ENCODE results near the gene TMEM273.

Gene TMEM273

DNA sequence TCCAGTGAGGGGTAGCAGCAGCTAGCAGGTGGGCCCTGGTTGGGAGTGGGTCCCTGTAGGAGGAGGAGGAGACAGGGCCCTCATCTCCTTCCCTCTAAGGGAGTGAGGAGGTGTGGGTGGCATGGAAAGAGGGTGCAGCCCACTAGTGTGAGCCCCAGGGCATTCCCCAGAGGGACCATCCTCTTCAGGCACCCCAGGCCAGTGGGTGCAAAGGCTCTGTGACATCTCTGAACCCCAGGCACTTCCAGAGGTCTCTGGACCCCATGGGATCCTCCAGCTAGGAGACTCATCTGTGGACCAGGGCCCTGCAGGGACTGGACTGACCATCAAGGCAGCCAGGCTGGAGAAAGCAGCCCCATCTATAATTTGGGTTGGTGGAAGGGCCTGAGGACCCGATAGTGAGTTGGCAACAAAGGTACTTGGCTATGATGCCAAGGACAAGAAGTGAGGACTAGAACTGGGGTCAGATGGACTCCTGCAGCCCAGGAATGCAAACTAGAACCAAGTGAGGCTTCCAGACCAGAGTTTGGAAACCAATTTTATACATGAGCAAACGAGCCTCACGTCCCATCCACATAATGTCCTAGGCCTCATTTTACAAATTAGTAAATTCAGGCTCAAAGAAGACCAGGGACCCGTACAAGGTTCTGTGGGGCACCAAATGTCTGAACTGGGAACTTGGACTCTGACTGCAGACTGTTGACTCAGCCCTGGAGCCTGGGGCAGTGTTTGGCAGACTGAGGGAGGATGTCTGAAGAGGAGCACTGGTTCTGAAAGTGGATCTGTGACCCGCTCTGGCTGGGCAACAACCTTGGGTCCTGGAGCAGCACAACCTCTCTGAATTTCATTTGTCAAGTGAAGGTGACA, 71.4 kb downstream of the TMEM273 start:
- no peak for DNase-seq (ENCODE audit: low read depth in 3 of 3)

DNA sequence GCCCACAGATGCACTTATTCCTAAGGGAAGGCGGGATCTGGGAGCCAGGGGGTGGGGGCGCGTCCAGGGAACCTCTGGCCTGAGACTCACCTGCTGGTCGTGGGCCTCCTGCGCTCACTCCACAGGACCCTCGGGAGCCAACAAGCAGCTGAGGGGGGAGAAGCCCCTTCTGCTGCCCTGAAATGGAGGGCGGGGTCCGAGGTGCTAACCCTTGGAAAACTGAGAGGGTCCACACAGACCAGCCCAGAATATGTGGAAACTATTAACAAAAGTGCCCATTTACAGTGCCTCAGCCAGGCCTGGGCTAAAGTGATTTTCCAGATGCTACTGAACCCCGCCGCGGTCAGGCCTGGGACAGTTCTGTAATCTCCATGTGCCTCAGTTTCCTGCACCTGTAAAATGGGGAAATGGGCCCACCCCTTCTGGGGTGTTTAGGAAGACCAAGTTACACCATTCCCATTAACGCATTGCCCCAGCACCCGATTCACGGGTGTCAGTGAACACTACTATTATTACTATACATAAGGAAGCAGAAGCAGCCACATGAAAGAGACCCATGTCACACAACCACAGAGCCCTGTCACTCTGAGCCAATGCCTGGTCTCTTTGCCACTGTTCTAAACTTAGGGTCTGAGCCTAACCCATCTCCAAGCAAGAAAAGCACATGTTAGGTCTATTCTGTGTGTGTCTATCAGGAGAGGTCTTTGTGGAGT, 72.2 kb downstream of the TMEM273 start:
- no peak for DNase-seq (ENCODE audit: low read depth in 3 of 3)

DNA sequence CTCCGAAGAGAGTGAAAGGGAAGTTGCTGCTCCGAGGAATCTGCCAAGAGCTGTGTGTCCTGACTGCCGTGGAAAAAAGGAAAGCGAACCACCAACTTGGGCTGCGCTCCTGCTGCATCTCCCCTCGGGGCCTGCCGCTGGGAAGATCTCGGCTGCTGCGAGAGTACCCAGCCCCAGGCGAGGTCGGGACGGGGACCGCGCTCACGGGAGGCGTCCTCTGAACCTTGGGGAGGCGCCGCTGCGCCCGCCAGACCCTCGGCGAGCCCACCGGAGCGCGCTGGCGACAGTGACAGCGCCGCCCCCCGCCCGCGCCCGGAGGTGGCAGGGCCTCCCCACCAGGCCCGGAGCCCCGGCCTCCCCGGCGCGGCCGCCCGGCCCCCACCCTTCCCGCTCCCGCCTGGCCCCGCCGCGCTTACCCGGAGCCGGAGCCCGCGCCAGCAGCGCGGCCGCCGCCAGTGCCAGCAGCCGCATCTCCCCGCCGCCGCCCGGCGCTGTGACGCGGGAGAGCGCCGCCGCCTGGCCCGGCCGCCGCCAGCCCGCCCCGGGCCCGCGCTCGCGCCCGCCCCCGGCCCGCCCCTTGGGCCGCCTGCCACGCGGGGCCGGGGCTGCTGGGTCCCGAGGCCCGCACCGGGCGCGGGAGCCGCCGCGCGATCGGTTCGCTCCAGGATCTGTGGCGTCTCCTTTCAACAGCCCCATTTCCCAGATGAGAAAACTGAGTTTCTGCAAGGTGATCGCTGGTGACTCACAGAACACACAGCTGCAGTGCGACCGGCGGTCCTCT, 73.0 kb downstream of the TMEM273 start, which contains the start of gene VSTM4:
TSS of gene VSTM4 (minus strand) at position 508 of the 781 bp plus-strand sequence. CDS start at position 471, 37 bp downstream.
- DNase-seq (ENCODE audit: low read depth in 3 of 3): no peak

DNA sequence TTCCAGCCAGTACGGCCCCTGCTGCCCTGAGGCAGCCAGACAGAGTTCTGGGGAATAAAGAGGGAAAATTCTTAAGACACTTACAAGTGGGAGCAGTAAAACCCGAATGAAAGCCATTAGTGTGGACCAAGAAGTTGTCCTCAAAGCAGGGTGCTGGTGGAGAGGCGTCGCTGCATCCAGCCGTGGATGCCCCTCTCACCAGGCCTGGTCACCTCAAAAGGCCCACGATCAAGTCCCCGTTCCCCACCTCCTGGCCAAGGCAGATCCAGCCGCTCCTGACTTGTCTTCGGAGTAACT, 73.5 kb downstream of the TMEM273 start:
- DNase-seq (ENCODE audit: low read depth in 3 of 3): no peak

DNA sequence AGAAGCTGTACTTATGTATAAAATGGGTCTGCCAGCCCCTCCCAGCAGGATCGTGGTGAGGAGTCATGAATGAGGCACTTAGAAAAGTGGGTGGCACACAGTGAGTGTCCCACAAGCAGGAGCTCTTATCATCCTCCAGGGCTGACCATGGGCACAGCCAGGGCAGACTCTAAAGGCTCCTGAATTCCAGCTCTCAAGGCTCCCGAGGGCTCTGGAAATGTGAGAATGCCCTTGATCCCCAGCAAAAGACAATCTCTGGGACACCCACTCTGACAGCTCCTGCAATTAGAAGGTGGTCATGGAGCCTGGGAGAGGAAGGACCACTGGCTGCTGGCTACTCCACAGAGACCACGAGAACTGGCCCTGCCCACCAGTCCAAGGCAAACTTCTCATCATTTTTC, 74.5 kb downstream of the TMEM273 start:
- DNase-seq (ENCODE audit: low read depth in 3 of 3): no peak

DNA sequence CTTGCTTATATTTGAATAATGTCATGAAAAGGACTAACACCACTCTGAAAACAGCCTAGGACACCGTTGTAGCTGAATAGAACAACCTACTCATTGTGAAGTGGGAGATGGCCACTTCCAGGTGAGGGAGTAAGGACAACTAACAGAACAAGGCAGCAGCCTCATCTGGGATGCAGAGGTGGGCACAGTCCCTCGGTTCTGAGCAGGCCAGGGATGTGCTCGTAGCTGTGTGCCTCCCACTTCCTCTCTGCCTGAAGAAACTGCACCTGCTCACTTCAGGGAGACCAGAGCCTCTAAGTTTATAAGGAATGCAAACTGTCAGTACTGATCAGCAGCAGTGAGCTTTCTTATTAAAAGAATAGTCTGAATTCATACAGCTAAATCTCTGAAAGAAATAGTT, 75.3 kb downstream of the TMEM273 start:
- no peak for DNase-seq (ENCODE audit: low read depth in 3 of 3)

- no peak for DNase-seq (ENCODE audit: low read depth in 3 of 3)
These were observed 76.1 kb downstream of the TMEM273 start for GRCh38 chr10:49112098-49112497.

- DNase-seq (ENCODE audit: low read depth in 3 of 3): no peak
These were observed 76.9 kb downstream of the TMEM273 start for GRCh38 chr10:49111320-49111698.

- DNase-seq (ENCODE audit: low read depth in 3 of 3): no peak
These were observed 77.4 kb downstream of the TMEM273 start for GRCh38 chr10:49110684-49111319.

- DNase-seq (ENCODE audit: low read depth in 3 of 3): no peak
These were observed 78.4 kb downstream of the TMEM273 start for GRCh38 chr10:49109669-49110340.

GRCh38 chr10:49108656-49109055, 79.5 kb downstream of the TMEM273 start:
- no peak for DNase-seq (ENCODE audit: low read depth in 3 of 3)

DNA sequence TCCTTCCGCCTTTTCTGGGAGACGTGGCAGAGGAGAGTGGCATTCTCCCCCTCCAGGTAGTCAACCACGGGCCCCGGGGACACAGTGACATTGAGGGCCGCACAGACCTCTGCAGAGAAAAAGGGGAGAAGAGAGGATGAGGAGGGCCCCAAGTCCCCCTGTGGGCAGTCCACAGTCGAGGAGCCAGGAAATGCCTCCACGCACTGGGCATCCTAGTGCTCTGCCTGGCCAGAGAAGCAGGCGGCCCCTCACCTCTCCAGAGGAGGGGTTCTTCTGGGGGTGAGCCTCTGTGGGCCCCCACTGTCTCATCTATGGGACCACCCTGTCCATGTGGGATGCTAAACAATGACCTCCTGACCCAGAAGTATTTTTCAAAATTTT, 80.3 kb downstream of the TMEM273 start:
- DNase-seq (ENCODE audit: low read depth in 3 of 3): no peak

GRCh38 chr10:49107111-49107886, 80.9 kb downstream of the TMEM273 start:
- no peak for DNase-seq (ENCODE audit: low read depth in 3 of 3)

DNA sequence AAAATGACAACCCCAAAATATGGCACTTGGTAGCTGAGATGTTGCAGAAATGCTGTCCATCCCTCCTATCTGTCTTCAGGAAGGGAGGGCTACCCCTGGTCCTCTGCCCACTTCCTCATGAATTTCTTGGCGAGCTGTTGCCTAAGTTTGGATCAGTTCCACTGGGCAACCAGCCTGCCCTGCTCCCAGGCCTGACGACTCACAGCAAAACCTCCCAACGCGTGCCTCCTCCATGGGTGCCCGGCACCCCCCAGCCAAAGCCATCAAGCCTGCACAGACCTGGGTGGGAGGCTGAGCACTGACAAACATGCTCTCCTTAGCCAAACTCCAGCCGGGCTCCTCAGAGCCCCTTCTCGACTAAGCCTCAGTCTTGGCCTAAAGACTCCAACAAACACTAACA, 81.7 kb downstream of the TMEM273 start:
- DNase-seq (ENCODE audit: low read depth in 3 of 3): no peak

DNA sequence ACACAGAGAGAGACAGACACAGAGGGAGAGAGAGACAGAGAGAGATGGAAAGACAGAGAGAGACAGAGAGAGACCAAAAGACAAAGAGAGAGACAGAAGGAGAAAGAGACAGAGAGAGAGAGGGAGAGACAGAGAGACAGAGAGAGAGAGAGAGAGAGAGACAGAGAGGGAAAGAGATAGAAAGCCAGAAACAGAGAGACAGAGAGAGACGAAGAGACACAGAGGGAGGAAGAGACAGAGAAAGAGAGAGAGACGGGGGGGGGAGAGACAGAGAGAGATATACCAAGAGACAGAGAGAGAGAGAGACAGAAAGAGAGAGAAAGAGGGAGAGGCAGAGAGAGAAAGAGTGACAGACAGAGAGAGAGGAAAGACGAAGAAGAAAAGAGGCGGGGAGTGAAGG, 83.1 kb downstream of the TMEM273 start:
- DNase-seq (ENCODE audit: low read depth in 3 of 3): no peak

Measured in stimulated activated CD4-positive, alpha-beta T cell treated with anti-CD3 and anti-CD28 coated beads, TNF-alpha, amount 100 ng/mL, for 24 hours (primary cell).